Gastrocnemius medialis (tissue), 4 donors: ENCODE measurements around the gene AK3.
A peak's percentile ranks its signal among the peaks of the same experiment; 100 is the strongest.

Experiments
- CTCF ChIP-seq, 5 experiments: fragments of 450-650 bp in 3 of 5; fragments of 200-600 bp in 2 of 5; sonication (generic) in 2 of 5; IDR thresholded peaks in 4 of 5; conservative IDR thresholded peaks in 1 of 5; 1 replicate in 4 of 5; 2 replicates in 1 of 5; pipeline ENCODE4 v1.5.1; 2016 to 2019; ENCODE audit warnings: antibody characterized with exemption in 5 of 5, mild to moderate bottlenecking in 3 of 5, moderate library complexity in 3 of 5
- POLR2A ChIP-seq, 2 donors: fragments of 450-650 bp; IDR thresholded peaks; one replicate each; pipeline ENCODE4 v1.6.1; 2017; ENCODE audit warnings: antibody characterized with exemption in 2 of 2, mild to moderate bottlenecking in 2 of 2, moderate library complexity in 2 of 2

DNA sequence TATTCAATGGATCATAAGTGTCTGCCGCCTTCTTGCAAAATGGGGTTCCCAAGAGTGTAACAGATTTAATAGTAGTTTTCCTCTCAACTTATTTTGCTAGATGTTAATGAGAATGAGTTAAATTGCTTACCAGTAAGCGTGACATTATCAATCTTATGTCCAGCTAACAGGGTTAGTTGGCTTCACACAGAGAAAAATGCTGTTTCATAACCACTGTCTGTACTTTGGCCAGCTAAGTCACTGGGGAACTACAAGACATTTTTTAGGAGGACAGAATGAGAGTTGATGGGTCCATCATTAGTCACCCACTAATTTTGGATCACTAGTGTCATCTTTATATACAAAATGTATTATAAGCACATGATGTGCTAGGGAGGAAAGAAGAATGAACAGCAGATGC is 60.3 kb downstream of the AK3 start:
- TF ChIP-seq CTCF (IDR thresholded peaks at IDR 0.05 in 4 of 5, conservative IDR thresholded peaks at IDR 0.05 in 1 of 5) (no peak), POLR2A (IDR thresholded peaks at IDR 0.05) (peak in 1 of 2 donors; percentile 37)
